HG02943 (cell line): ENCODE results near the gene RELN.

ENCODE experiments used
- ATAC-seq: cut with Tn5 transposase; IDR thresholded peaks from one replicate; pipeline ENCODE4 v1.9.1; 2021; ENCODE audit warnings: mild to moderate bottlenecking, low read depth, moderate library complexity; ENCODE audit not compliant: unreplicated experiment

The RELN gene

GRCh38 chr7:103748680-103749079, 240.8 kb downstream of the RELN start:
- no peak for ATAC-seq

- no peak for ATAC-seq
Observed at GRCh38 chr7:103735377-103735776, 254.1 kb downstream of the RELN start.

- no peak for ATAC-seq
Observed at GRCh38 chr7:103731169-103731568, 258.3 kb downstream of the RELN start.

- no peak for ATAC-seq
Observed at GRCh38 chr7:103729026-103729425, 260.4 kb downstream of the RELN start.

- ATAC-seq: no peak
Observed at GRCh38 chr7:103727982-103728610, 261.4 kb downstream of the RELN start.

- ATAC-seq: no peak
Observed at GRCh38 chr7:103719070-103719469, 270.4 kb downstream of the RELN start.

- no peak for ATAC-seq
Observed at GRCh38 chr7:103718482-103719061, 270.9 kb downstream of the RELN start.

- no peak for ATAC-seq
Observed at GRCh38 chr7:103717574-103717973, 271.9 kb downstream of the RELN start.

GRCh38 chr7:103715376-103716120, 273.9 kb downstream of the RELN start:
- ATAC-seq: no peak

- ATAC-seq: no peak
Observed at GRCh38 chr7:103714376-103714927, 275.0 kb downstream of the RELN start.

- ATAC-seq: no peak
Observed at GRCh38 chr7:103712991-103713778, 276.3 kb downstream of the RELN start.

GRCh38 chr7:103711413-103711812, 278.0 kb downstream of the RELN start:
- no peak for ATAC-seq

- no peak for ATAC-seq
Observed at GRCh38 chr7:103710247-103710646, 279.2 kb downstream of the RELN start.

- ATAC-seq: no peak
Observed at GRCh38 chr7:103706805-103707204, 282.7 kb downstream of the RELN start.

GRCh38 chr7:103705542-103705941, 283.9 kb downstream of the RELN start:
- ATAC-seq: no peak

GRCh38 chr7:103704701-103705100, 284.8 kb downstream of the RELN start:
- ATAC-seq: no peak

GRCh38 chr7:103702982-103703381, 286.5 kb downstream of the RELN start:
- ATAC-seq: no peak

- no peak for ATAC-seq
Observed at GRCh38 chr7:103702454-103702853, 287.0 kb downstream of the RELN start.

- ATAC-seq: no peak
Observed at GRCh38 chr7:103699032-103699431, 290.4 kb downstream of the RELN start.

GRCh38 chr7:103698064-103698463, 291.4 kb downstream of the RELN start:
- no peak for ATAC-seq

GRCh38 chr7:103695521-103695920, 293.9 kb downstream of the RELN start:
- ATAC-seq: no peak
